SH-SY5Y (cell line): ENCODE results near the gene DUSP9.

Experiments
- GATA2 ChIP-seq: IDR thresholded peaks from 2 replicates; pipeline ENCODE4 v1.6.1; 2011; ENCODE audit warnings: mild to moderate bottlenecking, low read depth, low read length
- GATA3 ChIP-seq: IDR thresholded peaks from 2 replicates; pipeline ENCODE4 v1.6.1; 2011; ENCODE audit warnings: low read depth, mild to moderate bottlenecking, low read length, moderate library complexity

GRCh38 chrX:153681175-153681574, 34.2 kb downstream of the DUSP9 start:
- TF ChIP-seq GATA2 = no peak
- no peak for TF ChIP-seq GATA3
